Activated CD4-positive, alpha-beta memory T cell treated with anti-CD3 and anti-CD28 coated beads for 36 hours (primary cell): ENCODE data around the gene ANTXR2. TPM values are rescaled to one million over a fixed set of nuclear protein-coding genes. Genes with fewer than 3 reads are reported as not detected.
"Not testable (repeated sequence)": the region's sequence is repeated elsewhere in the genome, so short reads cannot be mapped to it uniquely, and the experiment has no call there.

Experiments used
- CTCF ChIA-PET: fragments of 350-600 bp; sonication (Branson Sonifier 250); formaldehyde crosslinking; loops from one replicate; lab custom pipeline; 2021; ENCODE audit warnings: antibody characterized with exemption, inconsistent platforms; lab: Charles Lee
- POLR2A ChIA-PET: fragments of 350-600 bp; sonication (Branson Sonifier 250); formaldehyde crosslinking; loops from one replicate; lab custom pipeline; 2021; ENCODE audit warnings: antibody characterized with exemption; lab: Charles Lee
- DNase-seq: peaks from one replicate; pipeline ENCODE4 v3.0.0-alpha.2; 2020
- H3K27ac Mint-ChIP-seq: one replicate; pipeline ENCODE4 v1.8.0; 2021; ENCODE audit warnings: mixed read lengths
- H3K27me3 Mint-ChIP-seq: one replicate; pipeline ENCODE4 v1.8.0; 2021; ENCODE audit warnings: mixed read lengths
- H3K36me3 Mint-ChIP-seq: one replicate; pipeline ENCODE4 v1.8.0; 2021; ENCODE audit warnings: mixed read lengths
- H3K4me1 Mint-ChIP-seq: one replicate; pipeline ENCODE4 v1.8.0; 2021; ENCODE audit warnings: low read depth, mixed read lengths
- H3K4me3 Mint-ChIP-seq: one replicate; pipeline ENCODE4 v1.8.0; 2021; ENCODE audit warnings: mild to moderate bottlenecking, mixed read lengths
- H3K9me3 Mint-ChIP-seq: one replicate; pipeline ENCODE4 v1.8.0; 2021; ENCODE audit warnings: mixed read lengths
- intact Hi-C: fragments of 100-400 bp; cut with micrococcal nuclease; formaldehyde crosslinking; loops from one replicate; pipeline ENCODE4 v1.15.1; 2023
- total RNA-seq, 2 experiments: library from RNA; stranded (reverse); gene quantifications; one replicate each; pipeline ENCODE4 v1.2.3, GENCODE V29; 2021

ANTXR2 gene
- total RNA-seq, 2 experiments from 2014 or later: 12.6 to 14.4 TPM

DNA sequence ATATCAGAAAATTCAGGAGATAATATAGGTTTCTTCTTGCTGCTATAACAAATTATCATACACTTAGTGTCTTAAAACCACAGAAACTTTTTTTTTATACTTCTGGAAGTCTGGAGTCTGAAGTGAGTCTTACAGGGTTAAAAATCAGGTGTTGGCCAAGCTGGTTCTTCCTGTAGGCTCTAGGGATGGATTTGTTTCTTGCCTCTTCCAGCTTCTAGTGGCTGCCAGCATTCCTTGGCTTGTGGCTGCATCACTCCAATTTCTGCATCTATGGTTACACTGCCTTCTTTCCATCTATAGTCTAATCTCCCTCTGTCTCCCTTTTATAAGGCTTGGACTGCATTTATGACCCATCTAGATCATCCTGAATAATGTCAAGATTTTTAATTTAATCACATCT lies 68.7 kb downstream of the ANTXR2 start:
- H3K4me1 Mint-ChIP-seq: peaks cover 49% of the 10 kb centered on the region
- no peak overlapping the region for H3K4me3 Mint-ChIP-seq
- POLR2A ChIA-PET: interaction anchor here (1.4 kb wide), 1 partner anchor 69 kb away, joined by 6 read pairs; the partner anchor contains the start of gene ANTXR2
- peaks cover 21% of the 10 kb centered on the region for H3K36me3 Mint-ChIP-seq
- DNase-seq: no peak
- peak overlapping the region; percentile 26 for H3K27ac Mint-ChIP-seq
- H3K27me3 Mint-ChIP-seq: no peaks in the 10 kb centered on the region
- CTCF ChIA-PET: interaction anchor here (1.2 kb wide), 2 partner anchors 69 to 198 kb away, joined by 3 to 5 read pairs; partner anchors contain the start of gene ANTXR2
- peaks cover 11% of the 10 kb centered on the region for H3K9me3 Mint-ChIP-seq
- intact Hi-C loops: no loop called here

DNA sequence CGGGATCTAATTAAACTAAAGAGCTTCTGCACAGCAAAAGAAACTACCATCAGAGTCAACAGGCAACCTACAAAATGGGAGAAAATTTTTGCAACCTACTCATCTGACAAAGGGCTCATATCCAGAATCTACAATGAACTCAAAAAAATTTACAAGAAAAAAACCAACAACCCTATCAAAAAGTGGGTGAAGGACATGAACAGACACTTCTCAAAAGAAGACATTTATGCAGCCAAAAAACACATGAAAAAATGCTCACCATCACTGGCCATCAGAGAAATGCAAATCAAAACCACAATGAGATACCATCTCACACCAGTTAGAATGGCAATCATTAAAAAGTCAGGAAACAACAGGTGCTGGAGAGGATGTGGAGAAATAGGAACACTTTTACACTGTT lies 70.5 kb downstream of the ANTXR2 start:
- H3K27ac Mint-ChIP-seq, intact Hi-C loops, H3K27me3 Mint-ChIP-seq, CTCF ChIA-PET, DNase-seq, H3K4me3 Mint-ChIP-seq, POLR2A ChIA-PET: not testable (repeated sequence)
- Mint-ChIP-seq H3K4me1 (peaks cover 48% of the 10 kb centered on the region), H3K36me3 (peaks cover 27% of the 10 kb centered on the region), H3K9me3 (peaks cover 17% of the 10 kb centered on the region)

DNA sequence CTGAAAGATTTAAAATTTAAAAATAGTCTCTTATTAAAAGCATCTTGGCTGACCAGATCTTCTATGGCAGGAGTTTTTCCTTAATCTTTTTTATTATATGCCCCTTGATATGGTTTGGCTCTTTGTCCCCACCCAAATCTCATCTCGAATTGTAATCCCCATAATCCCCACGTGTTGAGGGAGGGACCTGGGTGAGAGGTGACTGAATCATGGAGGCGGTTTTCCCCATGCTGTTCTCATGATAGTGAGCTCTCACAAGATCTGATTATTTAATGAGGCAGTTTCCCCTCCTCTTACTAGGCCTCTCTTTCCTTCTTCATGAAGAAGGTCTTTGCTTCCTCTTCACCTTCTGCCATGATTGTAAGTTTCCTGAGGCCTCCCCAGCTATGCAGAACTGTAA lies 74.0 kb downstream of the ANTXR2 start:
- H3K9me3 Mint-ChIP-seq, CTCF ChIA-PET, DNase-seq, H3K4me3 Mint-ChIP-seq, H3K27me3 Mint-ChIP-seq, POLR2A ChIA-PET, H3K27ac Mint-ChIP-seq, intact Hi-C loops: not testable (repeated sequence)
- H3K36me3 Mint-ChIP-seq: peaks cover 17% of the 10 kb centered on the region
- H3K4me1 Mint-ChIP-seq: peaks cover 37% of the 10 kb centered on the region

DNA sequence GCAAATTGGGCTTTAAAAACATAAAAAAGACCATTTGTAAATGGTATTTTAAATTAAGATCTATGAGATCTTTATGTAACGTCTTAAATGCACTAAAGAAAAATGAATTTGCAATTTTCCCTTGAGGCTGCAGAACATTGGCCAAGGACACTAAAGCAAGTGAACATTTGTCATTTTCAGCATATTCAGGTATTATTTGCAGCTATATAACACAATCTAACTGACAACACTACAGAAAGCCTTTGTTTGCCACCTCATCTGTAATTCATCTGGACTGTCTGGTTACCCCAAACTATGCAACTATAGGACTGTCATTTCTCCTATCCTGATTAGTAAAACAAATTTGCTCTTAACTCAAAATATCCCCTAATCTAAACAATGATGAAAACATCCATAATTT lies 74.8 kb downstream of the ANTXR2 start:
- POLR2A ChIA-PET: no interaction called here
- intact Hi-C loops: no loop called here
- no peak for DNase-seq
- H3K27me3 Mint-ChIP-seq: no peaks in the 10 kb centered on the region
- H3K27ac Mint-ChIP-seq: no peak overlapping the region
- CTCF ChIA-PET: no interaction called here
- peaks cover 8% of the 10 kb centered on the region for H3K9me3 Mint-ChIP-seq
- H3K36me3 Mint-ChIP-seq: peaks cover 14% of the 10 kb centered on the region
- no peak overlapping the region for H3K4me3 Mint-ChIP-seq
- peaks cover 43% of the 10 kb centered on the region for H3K4me1 Mint-ChIP-seq

DNA sequence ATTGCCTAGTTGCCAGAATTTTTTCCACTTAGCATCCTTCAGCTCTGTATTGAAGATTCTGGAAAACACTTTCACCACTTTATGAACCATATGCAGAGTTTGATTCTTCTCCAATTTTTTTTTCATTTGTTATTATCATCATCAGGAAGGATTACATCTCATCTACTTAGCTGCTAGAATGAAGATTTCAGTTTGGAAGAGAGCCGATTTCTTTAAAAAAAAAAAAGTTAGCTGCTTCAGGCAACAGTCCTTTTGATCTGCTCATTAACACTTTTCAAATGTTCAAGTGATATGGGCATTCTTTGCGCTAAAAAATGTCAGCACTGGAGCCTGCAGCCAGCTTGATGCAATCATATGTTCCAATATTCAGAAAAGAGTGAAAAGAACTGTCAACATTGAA lies 76.2 kb downstream of the ANTXR2 start:
- Mint-ChIP-seq H3K4me3 (no peak overlapping the region), H3K27me3 (no peaks in the 10 kb centered on the region), H3K36me3 (peaks cover 13% of the 10 kb centered on the region), H3K27ac (no peak overlapping the region), H3K4me1 (peaks cover 50% of the 10 kb centered on the region), H3K9me3 (peaks cover 5% of the 10 kb centered on the region)
- no peak for DNase-seq
- intact Hi-C loops: no loop called here
- CTCF ChIA-PET: interaction anchor here (1.0 kb wide), 1 partner anchor 188 kb away, joined by 3 read pairs; no protein-coding TSS in a partner anchor
- POLR2A ChIA-PET: no interaction called here

DNA sequence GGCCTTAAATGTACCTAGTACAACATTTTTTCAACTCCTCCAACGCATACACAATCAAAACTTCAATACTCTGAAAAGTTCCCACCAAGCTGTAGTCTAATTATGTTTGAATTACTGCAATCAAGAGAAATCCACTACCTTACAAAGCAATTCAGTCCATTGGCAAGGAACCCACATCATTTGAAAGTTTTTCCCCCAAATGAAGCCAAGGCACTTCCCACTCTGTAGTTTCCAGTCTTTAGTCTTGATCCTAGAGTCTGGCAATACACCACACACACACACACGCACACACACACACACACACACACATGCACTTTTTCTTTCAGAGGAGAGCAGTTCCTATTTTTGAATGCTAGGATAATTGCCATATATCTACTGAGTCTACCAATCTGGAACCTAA lies 79.6 kb downstream of the ANTXR2 start:
- H3K4me3 Mint-ChIP-seq: no peak overlapping the region
- ChIA-PET CTCF (interaction anchor here (0.5 kb wide), 1 partner anchor 10 kb away, joined by 3 read pairs; no protein-coding TSS in a partner anchor), POLR2A (no interaction called here)
- H3K9me3 Mint-ChIP-seq: peaks cover 10% of the 10 kb centered on the region
- intact Hi-C loops: loop anchor here (2.0 kb wide), 1 partner anchor 13 kb away; no protein-coding TSS in a partner anchor
- no peak for DNase-seq
- H3K36me3 Mint-ChIP-seq: peaks cover 11% of the 10 kb centered on the region
- H3K27ac Mint-ChIP-seq: no peak overlapping the region
- H3K4me1 Mint-ChIP-seq: peaks cover 64% of the 10 kb centered on the region
- H3K27me3 Mint-ChIP-seq: no peaks in the 10 kb centered on the region

DNA sequence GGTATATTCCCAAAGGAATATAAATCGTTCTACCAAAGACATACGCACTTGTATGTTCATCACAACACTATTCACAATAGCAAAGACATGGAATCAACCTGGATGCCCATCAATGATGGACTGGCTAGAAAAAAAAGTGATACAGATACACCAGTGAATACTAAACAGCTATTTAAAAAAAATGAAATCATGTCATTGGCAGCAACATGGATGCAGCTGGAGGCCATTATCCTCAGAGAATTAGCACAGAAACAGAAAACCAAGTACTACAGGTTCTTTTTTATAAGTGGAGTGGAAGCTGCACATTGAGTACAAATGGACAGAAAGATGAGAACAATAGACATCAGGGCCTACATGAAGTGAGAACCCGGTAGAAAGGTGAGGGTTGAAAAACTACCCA lies 81.4 kb downstream of the ANTXR2 start:
- intact Hi-C loops: no loop called here
- peaks cover 15% of the 10 kb centered on the region for H3K36me3 Mint-ChIP-seq
- no peaks in the 10 kb centered on the region for H3K27me3 Mint-ChIP-seq
- no peak overlapping the region for H3K27ac Mint-ChIP-seq
- ChIA-PET POLR2A (no interaction called here), CTCF (no interaction called here)
- no peak for DNase-seq
- no peak overlapping the region for H3K4me3 Mint-ChIP-seq
- H3K4me1 Mint-ChIP-seq: peaks cover 62% of the 10 kb centered on the region
- H3K9me3 Mint-ChIP-seq: peaks cover 10% of the 10 kb centered on the region

DNA sequence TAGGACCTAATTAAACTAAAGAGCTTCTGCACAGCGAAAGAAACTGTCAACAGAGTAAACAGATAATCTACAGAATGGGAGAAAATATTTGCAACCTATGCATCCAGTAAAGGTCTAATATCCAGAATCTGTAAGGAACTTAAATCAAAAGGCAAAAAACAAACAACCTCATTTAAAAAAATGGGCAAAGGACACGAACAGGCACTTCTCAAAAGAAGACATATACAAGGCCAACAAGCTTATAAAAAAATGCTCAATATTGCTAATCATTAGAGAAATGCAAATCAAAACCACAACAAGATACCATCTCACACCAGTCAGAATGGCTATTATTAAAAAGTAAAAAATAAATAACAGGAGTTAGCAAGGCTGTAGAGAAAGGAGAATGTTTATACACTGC lies 81.9 kb downstream of the ANTXR2 start:
- DNase-seq, H3K27me3 Mint-ChIP-seq, intact Hi-C loops, H3K4me3 Mint-ChIP-seq, H3K27ac Mint-ChIP-seq, POLR2A ChIA-PET: not testable (repeated sequence)
- peaks cover 61% of the 10 kb centered on the region for H3K4me1 Mint-ChIP-seq
- peaks cover 17% of the 10 kb centered on the region for H3K36me3 Mint-ChIP-seq
- peaks cover 10% of the 10 kb centered on the region for H3K9me3 Mint-ChIP-seq
- CTCF ChIA-PET: interaction anchor here (0.5 kb wide), 1 partner anchor 211 kb away, joined by 3 read pairs; no protein-coding TSS in a partner anchor

DNA sequence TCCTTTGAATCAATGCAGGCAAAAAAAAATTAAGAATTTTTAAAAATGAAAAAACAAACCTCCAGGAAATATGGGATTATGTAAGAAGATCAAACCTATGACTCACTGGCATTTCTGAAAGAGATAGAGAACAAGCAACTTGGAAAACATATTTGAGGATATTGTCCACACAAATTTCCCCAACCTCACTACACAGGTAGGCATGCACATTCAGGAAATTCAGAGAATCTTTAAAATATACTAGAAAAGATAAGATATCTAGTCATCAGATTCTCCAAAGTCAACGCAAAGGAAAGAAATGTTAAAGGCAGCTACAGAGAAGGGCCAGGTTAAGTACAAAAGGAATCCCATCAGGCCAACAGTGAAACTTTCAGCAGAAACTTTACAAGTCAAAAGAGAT lies 85.6 kb downstream of the ANTXR2 start:
- H3K36me3 Mint-ChIP-seq: peaks cover 19% of the 10 kb centered on the region
- intact Hi-C loops: no loop called here
- POLR2A ChIA-PET: no interaction called here
- no peak overlapping the region for H3K27ac Mint-ChIP-seq
- peaks cover 38% of the 10 kb centered on the region for H3K4me1 Mint-ChIP-seq
- peaks cover 10% of the 10 kb centered on the region for H3K9me3 Mint-ChIP-seq
- CTCF ChIA-PET: no interaction called here
- DNase-seq: no peak
- no peaks in the 10 kb centered on the region for H3K27me3 Mint-ChIP-seq
- no peak overlapping the region for H3K4me3 Mint-ChIP-seq

DNA sequence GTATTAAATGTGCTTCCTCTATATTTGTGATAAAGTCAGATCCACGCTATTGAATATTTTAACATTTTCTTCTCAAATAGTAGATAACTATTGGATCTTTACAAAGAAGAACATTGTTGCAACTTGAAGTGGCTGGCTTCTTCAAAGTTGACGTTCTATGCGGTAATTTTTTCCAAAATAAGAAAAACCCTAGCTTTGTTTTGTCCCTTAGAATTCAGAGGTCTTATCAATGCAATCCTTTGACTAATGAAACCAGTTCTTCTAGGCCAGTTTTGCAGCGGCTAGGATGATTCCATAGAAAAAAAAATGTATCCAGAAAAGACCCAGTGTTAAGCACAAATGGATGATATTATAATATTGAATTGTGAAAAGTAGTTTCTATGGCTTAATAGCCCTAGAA lies 89.6 kb downstream of the ANTXR2 start:
- DNase-seq: no peak
- H3K9me3 Mint-ChIP-seq: no peaks in the 10 kb centered on the region
- POLR2A ChIA-PET: no interaction called here
- no peak overlapping the region for H3K4me3 Mint-ChIP-seq
- H3K27ac Mint-ChIP-seq: no peak overlapping the region
- intact Hi-C loops: no loop called here
- H3K36me3 Mint-ChIP-seq: peaks cover 20% of the 10 kb centered on the region
- no peaks in the 10 kb centered on the region for H3K27me3 Mint-ChIP-seq
- CTCF ChIA-PET: interaction anchor here (0.7 kb wide), 1 partner anchor 10 kb away, joined by 3 read pairs; no protein-coding TSS in a partner anchor
- peaks cover 25% of the 10 kb centered on the region for H3K4me1 Mint-ChIP-seq

DNA sequence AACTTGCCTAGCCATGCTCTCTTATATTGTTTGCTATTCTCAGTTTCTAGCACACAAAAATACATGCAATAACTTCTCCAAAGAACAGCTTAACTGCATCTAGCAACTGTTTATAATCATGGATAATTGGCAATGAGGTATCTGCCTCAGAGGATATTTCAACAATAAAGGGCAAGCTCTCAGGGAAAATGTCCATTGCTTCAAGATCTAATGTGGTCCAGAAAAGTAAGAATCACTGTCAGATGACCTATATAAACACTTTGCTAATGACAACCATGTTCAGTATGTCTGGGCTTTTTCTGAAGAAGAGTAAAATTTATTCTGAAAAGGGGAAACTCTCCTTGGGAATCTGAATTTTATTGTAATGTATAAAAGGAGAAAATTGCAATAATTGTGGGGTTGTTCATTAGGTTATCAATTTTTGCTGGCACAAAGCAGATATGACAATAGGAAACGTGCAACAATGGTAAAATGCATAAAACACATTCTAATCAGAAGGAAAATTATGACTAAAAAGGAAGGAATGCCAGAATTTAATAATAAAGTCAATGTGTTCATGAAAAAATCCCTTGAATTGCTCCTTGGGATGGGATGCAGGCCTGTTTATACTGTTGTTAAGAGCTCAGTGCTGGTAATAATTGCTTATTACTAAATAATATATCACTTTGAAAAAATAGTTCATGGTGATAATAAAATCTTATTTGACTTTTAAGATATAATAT lies 90.3 kb downstream of the ANTXR2 start:
- intact Hi-C loops: no loop called here
- peaks cover 20% of the 10 kb centered on the region for H3K4me1 Mint-ChIP-seq
- peaks cover 27% of the 10 kb centered on the region for H3K36me3 Mint-ChIP-seq
- H3K27me3 Mint-ChIP-seq: no peaks in the 10 kb centered on the region
- ChIA-PET CTCF (interaction anchor here (0.7 kb wide), 1 partner anchor 10 kb away, joined by 3 read pairs; no protein-coding TSS in a partner anchor), POLR2A (no interaction called here)
- no peaks in the 10 kb centered on the region for H3K9me3 Mint-ChIP-seq
- no peak overlapping the region for H3K27ac Mint-ChIP-seq
- H3K4me3 Mint-ChIP-seq: no peak overlapping the region
- no peak for DNase-seq

DNA sequence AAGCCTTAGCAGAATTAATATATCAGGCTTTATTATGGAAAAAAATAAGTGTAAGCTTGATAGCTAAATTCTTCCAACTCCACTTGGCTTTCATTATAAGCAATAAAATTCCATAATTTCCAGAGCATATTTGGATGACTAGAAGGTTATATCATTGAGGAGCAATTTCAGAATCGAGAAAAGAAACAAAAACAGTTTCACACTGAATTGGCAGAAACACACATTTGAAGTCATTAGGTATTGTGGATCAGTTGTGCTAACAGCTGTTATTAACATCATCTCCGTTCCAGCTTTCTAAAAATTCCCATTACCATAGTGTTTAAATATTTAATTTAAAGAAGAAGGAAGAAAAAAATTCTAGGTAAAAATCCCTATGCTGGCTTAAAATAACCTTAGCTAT lies 92.6 kb downstream of the ANTXR2 start:
- no peaks in the 10 kb centered on the region for H3K27me3 Mint-ChIP-seq
- no peaks in the 10 kb centered on the region for H3K9me3 Mint-ChIP-seq
- H3K27ac Mint-ChIP-seq: no peak overlapping the region
- ChIA-PET CTCF (interaction anchor here (1.7 kb wide), 1 partner anchor 145 kb away, joined by 6 read pairs; no protein-coding TSS in a partner anchor), POLR2A (interaction anchor here (0.6 kb wide), 1 partner anchor 77 kb away, joined by 4 read pairs; no protein-coding TSS in a partner anchor)
- H3K4me3 Mint-ChIP-seq: no peak overlapping the region
- H3K4me1 Mint-ChIP-seq: peaks cover 11% of the 10 kb centered on the region
- intact Hi-C loops: no loop called here
- no peak for DNase-seq
- peaks cover 35% of the 10 kb centered on the region for H3K36me3 Mint-ChIP-seq
